ENCODE results near the gene IQCH.

Gene IQCH

DNA sequence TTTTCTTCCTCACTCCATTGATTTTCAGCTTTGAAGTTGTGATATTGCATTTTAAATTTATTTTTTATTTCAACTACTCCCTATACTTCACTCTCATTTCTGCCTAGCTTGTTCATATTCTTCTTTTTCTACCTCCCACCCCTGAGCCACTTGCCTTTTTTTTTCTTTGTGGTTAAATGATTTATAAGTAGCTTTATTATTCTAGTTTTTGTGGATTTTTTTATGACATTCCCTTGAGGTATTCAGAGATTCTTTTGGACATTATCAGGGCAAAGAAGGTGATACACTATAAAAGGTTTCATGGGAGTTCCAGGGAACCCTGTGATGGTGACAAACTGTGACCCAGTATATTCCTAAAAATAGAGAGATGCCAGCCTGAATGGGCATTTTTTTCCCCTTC, 269.6 kb downstream of the IQCH start:
- no peak for DNase-seq (ENCODE audit: low read depth in 2 of 2)

DNA sequence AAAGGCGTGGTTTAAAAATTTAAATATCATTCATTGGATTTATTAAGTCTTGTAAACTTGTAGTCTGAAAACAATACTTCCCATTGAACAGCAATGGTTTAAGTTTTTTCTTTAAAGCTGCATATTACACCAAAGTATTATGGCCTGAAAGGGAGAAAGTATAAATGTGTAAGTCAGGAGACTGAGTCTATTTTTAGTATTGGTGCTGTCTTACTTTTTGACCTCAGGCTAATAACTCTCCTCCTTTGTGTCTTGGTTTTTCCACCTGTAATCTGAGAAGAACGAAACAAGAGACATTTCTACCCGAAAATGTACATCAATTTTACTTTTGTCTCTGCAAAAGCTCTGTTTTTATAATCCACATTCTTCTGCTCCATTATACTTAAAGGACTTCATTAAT, 273.9 kb downstream of the IQCH start:
- DNase-seq (ENCODE audit: low read depth in 2 of 2) = no peak

DNA sequence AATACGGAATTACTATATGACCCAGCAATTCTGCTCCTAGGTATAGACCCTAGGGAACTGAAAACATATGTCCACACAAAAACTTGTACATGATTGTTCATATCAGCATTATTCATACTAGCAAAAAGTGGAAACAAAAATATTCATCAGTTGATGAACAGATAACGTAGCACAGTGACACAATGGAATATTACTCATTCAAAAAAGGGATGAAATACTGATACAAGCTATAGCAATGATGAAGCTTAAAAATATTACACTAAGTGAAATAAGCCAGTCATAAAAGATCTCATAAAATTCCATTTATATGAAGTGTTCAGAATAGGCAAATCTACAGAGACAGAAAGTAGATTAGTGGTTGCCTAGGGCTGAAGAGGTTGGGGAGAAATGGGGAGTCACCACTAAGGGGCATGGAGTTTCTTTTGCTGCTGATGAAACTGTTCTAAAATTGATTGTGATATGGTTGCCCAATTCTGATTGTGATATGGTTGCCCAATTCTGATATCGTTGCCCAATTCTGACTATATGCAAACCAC, 276.9 kb downstream of the IQCH start:
- peak in 1 of 2 experiments; percentile 65 for DNase-seq (ENCODE audit: low read depth in 2 of 2)

DNA sequence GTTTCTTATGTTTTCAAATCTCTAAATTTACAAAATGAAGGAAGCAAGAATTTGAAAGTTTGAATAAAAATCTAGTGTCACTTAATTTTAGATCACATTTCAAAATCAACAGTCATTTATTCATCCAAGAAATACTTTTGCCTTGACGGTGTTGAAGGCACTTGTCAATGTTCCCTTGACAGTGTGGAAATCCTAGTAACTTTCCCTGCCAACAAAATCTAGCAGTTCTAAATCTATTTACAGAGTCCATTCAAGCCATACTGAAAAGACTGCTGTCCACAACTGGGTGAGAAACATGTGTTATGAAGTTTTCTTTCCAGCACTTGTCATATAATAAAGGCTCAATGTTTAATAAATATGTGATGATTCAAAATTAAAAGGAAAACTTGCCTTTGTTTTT, 279.3 kb downstream of the IQCH start:
- no peak for DNase-seq (ENCODE audit: low read depth in 2 of 2)

DNA sequence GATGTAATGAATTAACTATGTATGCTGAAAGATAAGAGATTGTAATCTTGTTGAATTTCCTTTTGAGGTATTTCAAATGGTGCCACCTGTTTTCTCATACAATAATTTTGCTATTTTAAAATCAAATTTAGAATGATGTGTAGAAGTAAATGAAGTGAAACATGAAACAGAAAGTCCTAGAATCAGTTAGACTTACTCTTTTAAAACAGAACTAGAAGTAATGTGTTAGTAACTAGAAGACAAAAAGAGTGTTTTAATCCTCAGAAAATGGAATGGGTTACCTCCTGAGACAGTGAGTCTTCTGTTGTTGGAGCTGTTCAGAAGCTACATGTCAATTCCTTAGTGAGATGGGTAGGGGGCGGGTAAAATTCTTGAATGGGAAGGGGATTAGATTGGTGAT, 279.8 kb downstream of the IQCH start:
- DNase-seq (ENCODE audit: low read depth in 2 of 2) = no peak

DNA sequence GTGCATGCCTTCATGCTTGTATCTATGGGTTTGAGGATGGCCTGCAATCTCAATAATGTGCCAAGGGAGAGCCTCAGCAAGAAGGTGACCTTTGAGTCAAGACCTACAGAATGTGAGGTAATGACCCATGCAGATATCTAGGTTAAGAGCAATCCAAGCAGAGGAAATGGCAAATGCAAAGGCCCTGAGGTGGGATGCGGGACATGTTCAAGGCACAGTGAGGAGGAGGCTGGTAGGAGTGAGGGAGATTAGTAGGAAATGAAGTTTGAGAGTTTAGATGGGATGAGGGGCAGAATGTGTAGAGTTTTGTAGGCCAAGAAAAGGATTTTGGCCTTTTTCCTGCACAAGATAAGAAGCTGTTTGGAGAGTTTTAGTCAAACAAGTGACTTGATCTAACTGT, 283.2 kb downstream of the IQCH start:
- DNase-seq (ENCODE audit: low read depth in 2 of 2) = no peak

DNA sequence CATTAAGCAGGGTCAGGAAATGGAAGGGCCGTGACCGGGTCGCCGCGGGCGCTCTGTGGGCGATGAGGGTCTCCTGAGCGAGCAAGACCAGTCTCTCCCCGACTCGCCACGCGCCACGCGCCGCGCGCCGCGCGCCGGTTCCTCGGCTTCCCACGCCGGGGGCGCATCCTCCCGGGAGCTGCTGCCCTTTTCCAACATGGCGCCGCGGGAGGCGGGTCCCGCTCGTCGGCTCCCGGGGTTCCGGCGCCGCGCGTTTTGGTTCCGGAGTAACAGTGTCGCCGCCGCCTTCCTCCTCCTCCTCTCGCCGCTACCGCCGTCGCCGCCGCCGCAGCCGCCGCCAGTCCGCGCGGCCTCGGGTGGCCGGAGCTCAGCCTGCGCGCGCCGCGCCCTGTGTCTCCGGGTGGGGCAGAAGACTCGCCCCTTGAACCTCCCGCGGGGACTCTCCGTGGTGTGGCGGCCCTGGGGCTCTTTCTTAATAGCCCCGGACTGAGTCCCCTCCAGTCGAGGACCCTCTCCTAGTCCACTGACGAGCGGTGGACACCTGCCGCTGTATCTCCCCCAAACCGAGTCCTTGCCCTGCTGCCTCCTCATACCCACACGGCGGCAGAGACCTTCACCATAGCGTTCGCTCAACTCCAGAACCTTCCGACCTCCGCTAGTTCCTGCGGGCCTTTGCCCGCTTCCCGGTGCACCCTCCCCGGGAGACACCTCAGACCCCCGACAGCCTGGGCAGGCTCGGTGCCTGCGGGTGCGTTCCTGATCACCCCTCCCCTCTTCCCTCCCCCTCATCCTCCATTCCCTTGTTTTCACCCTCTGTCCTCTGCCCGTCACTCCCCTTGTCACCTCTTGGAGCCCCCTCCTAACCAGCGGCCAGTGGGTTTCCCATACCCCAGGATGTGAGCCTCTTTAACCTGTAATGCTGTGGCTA, 288.1 kb downstream of the IQCH start, which contains the start of gene MAP2K5:
MAP2K5 (plus strand) TSS at position 284 of the 928 bp plus-strand sequence; CDS start at position 917, 633 bp downstream.
- peak in 1 of 2 experiments; percentile 20 for DNase-seq (ENCODE audit: low read depth in 2 of 2)

DNA sequence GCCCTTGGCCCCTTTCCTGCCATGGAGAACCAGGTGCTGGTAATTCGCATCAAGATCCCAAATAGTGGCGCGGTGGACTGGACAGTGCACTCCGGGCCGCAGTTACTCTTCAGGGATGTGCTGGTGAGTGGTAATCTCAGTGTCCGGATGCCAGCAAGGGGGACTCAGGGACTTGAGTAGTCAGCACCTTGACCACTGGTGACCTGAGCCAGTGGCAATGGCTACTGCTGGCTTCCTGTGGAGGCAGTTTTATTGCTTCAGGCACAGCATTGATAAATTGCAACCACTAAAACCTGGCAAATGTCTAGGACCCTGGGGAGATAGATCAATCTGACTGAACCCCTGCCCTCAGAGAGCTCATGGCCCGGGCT, 288.7 kb downstream of the IQCH start:
- no peak for DNase-seq (ENCODE audit: low read depth in 2 of 2)

DNA sequence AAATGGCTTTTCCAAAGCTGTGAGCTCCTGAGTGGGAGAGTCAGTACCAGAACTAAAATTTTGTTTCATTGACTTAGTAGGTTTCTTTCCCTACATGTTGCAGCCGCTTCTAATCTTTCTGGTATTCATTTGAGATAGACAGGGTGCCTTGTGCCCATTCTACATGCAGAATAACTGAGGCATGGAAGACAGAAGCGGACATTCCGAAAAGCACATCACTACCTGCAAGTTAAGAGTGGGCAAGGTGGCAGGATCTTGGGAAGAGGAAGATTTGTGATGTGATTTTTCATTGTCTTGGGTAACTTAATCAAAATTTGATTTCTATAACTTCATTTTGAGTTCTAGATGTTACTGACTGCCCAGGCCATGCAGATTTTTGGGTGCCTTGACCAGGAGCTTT, 289.9 kb downstream of the IQCH start:
- no peak for DNase-seq (ENCODE audit: low read depth in 2 of 2)

DNA sequence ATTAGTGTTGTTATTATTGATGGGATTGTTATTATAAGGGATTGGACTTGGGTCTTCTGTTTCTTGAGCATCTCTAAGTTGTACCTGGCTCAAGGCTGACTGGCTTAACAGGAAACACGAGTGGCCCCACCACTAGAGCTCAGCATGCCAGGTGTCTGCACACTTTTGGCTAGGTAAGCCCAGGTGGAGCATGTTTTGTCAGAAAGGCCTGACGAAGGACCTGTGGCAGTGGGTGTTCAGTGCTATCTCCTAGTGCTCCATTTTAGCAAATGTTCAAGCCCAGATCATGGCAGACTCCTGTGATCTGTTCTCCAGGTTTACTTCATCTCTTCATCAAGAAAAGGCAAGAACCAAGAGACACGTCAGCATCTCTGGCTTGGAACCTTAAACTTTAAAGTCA, 291.3 kb downstream of the IQCH start:
- DNase-seq (ENCODE audit: low read depth in 2 of 2) = no peak

DNA sequence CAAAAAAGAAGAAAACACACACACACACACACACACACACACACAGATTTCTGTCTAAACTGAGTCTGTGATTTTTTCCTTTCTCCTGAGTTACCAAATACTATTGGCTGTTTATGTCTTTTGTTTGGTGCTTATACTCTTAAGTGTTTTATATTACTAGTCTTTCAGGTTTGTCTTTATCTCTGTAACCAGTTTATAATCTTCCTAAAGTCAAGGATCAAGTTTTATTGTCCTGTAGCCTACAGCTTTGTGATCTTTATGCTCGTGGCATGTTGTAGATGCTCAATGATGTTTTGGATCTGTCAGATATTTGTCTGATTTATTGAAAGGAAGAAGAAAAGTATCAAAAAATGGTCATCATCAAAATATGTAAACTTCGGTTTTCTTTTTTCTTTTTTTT, 292.5 kb downstream of the IQCH start:
- no peak for DNase-seq (ENCODE audit: low read depth in 2 of 2)

DNA sequence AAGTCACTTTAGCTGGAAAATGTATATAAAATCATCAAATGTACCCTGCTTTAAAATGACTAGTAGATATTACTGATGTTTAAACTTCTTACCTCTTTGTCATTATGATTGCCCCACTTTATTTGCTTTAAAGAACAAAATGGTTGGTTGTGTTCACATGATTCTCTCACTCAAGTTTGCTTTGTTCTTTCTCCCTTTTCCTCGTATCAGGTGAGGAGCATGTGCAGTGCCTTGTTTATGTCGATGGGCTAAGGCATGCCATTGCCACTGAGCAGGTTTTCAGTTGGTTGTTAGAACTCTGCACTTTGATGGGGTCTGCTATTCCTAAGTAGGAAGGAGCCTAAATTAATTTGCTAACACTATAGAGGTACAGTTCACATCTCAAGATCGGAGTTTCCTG, 293.2 kb downstream of the IQCH start:
- no peak for DNase-seq (ENCODE audit: low read depth in 2 of 2)

DNA sequence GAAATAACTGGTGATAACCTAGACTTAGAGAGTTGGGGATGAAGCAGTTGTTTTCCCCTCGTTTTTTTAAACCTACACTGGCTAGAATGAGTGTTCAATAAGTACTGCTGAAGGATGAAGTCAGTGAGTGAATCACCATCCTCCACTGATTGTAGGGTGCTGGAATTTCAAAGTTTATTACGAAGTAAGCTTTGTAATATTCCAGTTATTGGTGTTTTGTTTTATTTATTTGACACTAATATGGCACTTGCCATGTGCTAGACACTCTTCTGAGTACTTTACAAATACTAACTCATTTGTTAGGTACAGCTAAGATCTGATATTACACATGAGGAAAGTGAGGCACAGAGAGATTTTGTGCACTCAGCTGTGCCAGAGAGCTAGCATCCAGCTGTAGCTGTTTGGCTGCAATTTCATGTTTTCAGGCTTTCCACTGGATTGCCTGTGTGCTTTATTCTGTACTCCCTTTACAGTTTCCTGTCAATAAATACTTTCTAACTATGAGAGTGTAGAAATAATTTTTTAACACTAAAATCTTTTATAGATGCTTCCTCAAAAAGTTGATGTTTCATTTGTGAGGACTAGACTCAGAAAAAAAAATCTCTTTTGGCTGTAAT, 293.8 kb downstream of the IQCH start:
- no peak for DNase-seq (ENCODE audit: low read depth in 2 of 2)

DNA sequence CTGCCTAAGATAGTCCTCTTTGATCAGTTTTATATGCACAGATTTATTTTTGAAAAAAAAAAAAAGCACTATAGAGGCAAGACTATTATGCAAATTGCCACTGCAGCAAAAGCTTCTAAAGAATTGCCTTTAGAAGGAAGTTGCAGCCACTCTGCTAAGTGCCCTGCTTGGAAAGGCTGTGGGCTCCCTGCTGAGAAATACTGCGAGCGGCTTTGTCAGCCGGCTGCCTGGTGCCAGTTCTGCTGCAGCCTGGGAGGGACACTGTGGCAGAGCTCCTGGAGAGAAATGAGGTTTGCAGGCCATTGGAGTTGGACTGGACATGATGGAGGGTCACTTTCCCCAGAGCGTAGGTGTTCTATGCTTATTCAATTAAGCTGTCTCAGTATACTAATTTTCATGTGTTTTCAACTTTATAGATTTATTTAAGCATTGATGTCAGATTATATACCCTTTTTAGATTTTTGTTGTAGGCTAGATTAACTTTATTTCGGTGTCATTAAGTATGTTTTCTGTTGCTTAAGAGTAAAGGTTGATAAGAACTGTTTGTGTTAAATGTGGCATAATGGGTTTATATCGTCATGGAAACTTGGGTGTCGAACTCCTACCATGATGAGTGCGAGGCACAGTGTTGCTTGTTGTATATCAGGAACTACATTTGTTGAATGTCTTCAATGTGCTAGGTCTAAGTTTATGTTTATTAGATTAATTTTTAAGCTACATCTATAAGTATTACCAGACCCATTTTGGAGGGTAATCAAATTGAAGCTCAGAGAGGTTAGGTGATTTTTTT, 294.5 kb downstream of the IQCH start:
- DNase-seq (ENCODE audit: low read depth in 2 of 2) = no peak

DNA sequence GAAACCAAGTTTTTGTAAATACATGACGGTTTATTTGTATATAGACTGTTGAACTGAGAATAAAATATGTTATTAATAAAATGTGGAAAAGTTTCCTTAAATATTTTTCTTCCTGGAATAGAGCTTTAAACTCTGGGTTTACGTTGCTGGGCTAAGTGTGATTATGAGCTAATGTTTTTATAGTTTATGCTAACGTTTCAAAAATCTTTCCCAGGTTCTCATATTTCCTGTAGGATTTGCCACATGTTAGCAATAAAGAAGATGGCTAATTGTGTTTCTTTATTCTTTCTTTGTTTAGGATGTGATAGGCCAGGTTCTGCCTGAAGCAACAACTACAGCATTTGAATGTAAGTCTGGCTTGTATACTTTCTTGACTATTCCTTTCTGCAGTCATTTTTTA, 295.1 kb downstream of the IQCH start:
- peak in 1 of 2 experiments; percentile 14 for DNase-seq (ENCODE audit: low read depth in 2 of 2)

DNA sequence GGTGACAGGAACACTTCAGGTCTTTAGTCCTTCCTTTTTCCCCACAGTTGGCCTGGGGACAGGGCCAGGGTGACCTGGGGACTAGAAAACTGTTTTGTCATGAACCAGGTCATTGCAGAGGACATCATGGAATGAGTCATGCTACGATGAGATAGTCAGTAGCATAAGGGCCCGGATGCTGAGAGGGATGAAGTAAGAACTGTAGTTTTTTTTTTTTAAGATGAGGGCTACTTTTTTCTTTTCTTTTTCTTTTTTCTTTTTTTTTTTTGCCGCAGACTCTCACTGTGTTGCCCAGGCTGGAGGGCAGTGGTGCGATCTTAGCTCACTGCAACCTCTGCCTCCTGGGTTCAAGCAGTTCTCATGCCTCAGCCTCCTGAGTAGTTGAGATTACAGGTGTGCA, 295.9 kb downstream of the IQCH start:
- DNase-seq (ENCODE audit: low read depth in 2 of 2) = no peak

DNA sequence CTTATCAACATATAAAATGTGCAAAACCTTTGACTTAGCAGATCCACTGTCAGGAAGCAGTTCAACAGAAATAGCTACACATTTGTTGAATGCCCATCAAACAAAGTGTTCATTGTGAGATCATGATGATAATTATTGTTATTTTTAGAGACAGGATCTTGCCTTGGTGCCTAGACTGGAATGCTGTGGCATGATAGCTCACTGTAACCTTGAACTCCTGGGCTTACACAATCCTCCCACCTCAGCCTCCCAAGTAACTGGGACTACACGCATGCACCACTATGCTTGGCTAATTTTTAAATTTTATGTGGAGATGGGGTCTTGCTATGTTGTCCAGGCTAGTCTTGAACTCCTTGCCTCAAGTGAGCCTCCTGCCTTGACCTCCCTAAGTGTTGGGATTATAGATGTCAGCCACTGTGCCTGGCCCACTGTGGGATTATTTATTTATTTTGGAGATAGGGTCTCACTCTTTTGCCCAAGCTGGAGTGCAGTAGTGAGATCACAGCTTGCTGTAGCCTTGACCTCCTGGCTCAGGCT, 296.7 kb downstream of the IQCH start:
- DNase-seq (ENCODE audit: low read depth in 2 of 2) = no peak

Data from fibroblast of skin of left biceps (primary cell).